GM18507 (cell line): ENCODE data around the gene ARL8A.
A peak's percentile ranks its signal among the peaks of the same experiment; 100 is the strongest.
"Not testable (repeated sequence)": the region's sequence is repeated elsewhere in the genome, so short reads cannot be mapped to it uniquely, and the experiment has no call there.

ENCODE experiments used
- DNase-seq: peaks from one replicate; pipeline ENCODE4 v3.0.0; 2011; ENCODE audit warnings: low read depth; ENCODE audit not compliant: insufficient read length; ENCODE audit errors: extremely low spot score
- FAIRE-seq: peaks from 2 replicates; lab custom pipeline; 2011; peaks lifted over from hg19 to GRCh38; lab: Jason Lieb, UNC

ARL8A gene

GRCh38 chr1:202143768-202144401 lies 652 bp downstream of the ARL8A start:
- no peak for DNase-seq
- FAIRE-seq, result no peak

- DNase-seq, result no peak
- FAIRE-seq, result peak; percentile 18
Measured at GRCh38 chr1:202143011-202143767, 1.3 kb downstream of the ARL8A start.

DNA sequence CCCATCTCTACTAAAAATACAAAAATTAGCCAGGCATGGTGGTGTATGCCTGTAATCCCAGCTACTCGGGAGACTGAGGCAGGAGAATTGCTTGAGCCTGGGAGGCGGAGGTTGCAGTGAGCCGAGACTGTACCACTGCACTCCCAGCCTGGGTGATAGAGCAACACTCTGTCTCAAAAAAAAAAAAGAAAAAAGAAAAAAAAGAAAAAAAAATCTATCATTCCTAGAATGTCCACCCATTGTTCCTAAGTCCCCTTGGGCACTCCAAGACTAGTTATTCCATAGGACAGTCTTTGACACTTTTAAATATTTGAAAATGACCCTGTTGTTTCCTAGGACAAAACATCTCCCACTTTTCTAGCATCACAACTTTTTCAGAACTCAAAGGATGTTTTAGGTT lies 3.1 kb downstream of the ARL8A start:
- not testable (repeated sequence) for FAIRE-seq, DNase-seq

GRCh38 chr1:202140833-202141232 lies 3.7 kb downstream of the ARL8A start:
- no peak for DNase-seq
- FAIRE-seq, result no peak

GRCh38 chr1:202135221-202135721 lies 9.3 kb downstream of the ARL8A start:
- FAIRE-seq (peak; percentile 89), DNase-seq (peak; percentile 76)

- FAIRE-seq, result no peak
- no peak for DNase-seq
Measured at GRCh38 chr1:202134645-202135172, 9.8 kb downstream of the ARL8A start.

DNA sequence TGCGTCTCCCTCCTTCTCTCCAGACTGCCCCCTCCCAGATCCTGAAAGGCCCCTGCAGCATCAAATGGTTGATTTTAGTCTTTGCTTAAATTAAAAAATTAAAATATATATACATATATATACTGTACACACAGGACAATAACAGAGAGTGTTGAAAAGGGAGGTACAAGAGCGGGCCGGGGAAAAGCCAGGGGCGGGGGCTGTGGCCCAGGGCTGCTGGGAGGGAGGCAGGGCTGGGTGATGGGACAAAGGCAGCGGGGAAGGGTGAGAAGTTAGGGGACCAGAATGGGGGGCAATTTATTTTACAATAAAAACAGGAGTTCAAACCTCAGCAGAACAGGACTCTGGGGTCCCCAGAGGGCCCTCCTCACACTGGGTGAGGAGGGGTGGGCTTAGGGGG lies 10.5 kb downstream of the ARL8A start:
- DNase-seq (no peak), FAIRE-seq (no peak)

DNA sequence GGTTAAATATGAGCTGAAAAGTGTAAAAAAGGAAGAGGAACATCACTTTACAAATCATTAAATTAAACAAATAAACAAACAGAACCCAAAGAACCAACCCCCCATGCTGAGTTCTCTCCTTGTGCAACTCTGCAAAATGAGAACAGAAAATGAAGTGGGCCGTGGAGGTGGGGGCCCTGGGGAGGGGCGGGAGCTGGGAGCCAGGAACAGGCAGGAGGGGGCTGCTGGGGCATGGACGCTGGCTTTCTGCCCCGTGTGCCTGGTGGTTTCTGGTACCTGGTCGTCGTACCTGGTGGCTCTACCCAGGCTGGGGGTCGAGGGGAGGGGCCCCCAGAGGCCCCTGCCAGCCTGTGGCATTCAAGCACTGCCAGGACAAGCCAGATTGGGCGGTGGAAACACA lies 11.0 kb downstream of the ARL8A start:
- no peak for FAIRE-seq
- no peak for DNase-seq

DNA sequence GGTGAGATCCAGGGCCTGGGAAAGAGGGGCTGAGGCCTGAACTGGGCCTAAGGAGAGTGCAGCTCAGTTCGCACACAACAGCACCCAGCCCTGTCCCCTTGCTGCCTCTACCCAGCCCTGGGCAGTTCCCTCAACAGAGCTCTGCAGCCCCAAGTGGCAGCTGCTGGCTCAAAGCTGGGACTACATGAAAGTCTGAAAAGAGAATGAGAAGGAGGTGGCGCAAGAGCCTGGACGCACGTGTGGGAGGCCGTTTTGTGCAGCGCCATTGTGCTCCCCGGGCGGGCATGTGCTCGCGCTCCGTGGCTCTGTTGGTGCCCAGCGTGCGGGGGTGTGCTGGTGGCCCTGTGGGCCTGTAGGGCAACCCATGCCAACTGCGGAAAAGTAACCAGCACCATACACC lies 11.5 kb downstream of the ARL8A start:
- DNase-seq, result no peak
- no peak for FAIRE-seq

- no peak for FAIRE-seq
Measured at GRCh38 chr1:202131956-202132821, 12.3 kb downstream of the ARL8A start.

GRCh38 chr1:202130816-202131522 lies 13.6 kb downstream of the ARL8A start:
- DNase-seq (no peak), FAIRE-seq (no peak)

More at GRCh38 chr1:202131956-202132821, 12.3 kb downstream of the ARL8A start:
- DNase-seq, result no peak

DNA sequence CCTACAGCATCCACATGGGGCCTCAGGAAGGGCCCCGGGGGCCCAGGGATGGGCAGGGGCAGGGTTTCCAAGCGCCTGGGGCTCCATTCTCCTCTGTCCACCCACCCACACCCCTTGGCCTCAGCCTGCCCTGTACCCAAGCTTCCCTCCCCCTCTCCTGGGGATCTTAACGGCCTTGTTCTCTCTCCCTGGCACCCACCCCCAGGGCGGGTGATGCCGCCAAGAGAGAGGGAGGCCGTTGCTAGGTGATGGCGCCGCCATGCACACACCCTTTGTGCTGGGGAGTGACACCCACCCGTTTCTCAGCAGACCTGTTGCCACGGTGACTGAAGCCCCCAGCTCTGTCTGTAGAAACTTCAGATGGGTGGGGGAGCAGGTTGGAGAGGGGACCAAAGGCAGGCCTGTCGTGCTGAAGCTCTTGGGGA lies 14.2 kb downstream of the ARL8A start:
- FAIRE-seq, result no peak
- no peak for DNase-seq

- DNase-seq (no peak), FAIRE-seq (no peak)
Measured at GRCh38 chr1:202129453-202130296, 14.9 kb downstream of the ARL8A start.

DNA sequence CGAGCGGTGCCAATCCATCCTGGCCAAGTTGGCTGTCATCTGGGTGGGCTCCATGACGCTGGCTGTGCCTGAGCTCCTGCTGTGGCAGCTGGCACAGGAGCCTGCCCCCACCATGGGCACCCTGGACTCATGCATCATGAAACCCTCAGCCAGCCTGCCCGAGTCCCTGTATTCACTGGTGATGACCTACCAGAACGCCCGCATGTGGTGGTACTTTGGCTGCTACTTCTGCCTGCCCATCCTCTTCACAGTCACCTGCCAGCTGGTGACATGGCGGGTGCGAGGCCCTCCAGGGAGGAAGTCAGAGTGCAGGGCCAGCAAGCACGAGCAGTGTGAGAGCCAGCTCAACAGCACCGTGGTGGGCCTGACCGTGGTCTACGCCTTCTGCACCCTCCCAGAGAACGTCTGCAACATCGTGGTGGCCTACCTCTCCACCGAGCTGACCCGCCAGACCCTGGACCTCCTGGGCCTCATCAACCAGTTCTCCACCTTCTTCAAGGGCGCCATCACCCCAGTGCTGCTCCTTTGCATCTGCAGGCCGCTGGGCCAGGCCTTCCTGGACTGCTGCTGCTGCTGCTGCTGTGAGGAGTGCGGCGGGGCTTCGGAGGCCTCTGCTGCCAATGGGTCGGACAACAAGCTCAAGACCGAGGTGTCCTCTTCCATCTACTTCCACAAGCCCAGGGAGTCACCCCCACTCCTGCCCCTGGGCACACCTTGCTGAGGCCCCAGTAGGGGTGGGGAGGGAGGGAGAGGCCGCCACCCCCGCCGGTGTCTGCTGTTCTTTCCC lies 16.5 kb downstream of the ARL8A start:
- no peak for FAIRE-seq

DNA sequence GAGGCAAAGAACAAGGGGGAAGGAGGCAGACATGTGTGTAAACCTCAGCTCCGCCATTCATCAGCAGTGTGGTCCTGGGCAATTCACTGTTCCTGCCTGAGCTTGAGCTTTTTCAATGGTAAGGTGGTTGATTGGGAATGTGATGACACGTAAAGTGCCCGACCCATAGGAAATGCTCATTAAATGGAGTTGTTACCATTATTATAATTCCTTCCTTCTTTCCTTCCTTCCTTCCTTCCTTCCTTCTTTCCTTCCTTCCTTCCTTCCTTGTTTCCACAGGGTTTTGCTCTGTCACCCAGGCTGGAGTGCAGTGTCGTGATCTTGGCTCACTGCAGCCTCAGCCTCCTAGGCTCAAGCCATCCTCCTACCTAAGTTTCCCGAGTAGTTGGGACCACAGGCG lies 17.5 kb downstream of the ARL8A start:
- FAIRE-seq, result no peak
- DNase-seq, result no peak

More for the DNA sequence above, 16.5 kb downstream of the ARL8A start:
- DNase-seq, result no peak

- FAIRE-seq (no peak), DNase-seq (no peak)
Measured at GRCh38 chr1:202126426-202126825, 18.1 kb downstream of the ARL8A start.

DNA sequence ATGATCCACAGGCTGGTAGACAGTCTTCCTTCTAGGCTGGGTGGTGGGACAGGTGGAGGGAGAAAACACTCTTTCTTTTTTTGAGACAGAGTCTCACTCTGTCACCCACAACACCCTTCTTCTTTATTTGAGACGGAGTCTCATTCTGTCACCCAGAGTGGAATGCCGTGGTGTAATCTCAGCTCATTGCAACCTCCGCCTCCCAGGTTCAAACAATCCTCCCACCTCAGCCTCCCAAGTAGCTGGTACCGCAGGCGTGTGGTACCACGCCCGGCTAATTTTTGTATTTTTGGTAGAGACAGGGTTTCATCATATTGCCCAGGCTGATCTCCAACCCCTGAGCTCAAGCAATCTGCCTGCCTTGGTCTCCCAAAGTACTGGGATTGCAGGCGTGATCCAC lies 18.9 kb downstream of the ARL8A start:
- DNase-seq (no peak), FAIRE-seq (no peak)

GRCh38 chr1:202124142-202124541 lies 20.4 kb downstream of the ARL8A start:
- DNase-seq (no peak), FAIRE-seq (no peak)
